Heart left ventricle (tissue), 13 donors: ENCODE measurements around the gene METTL17.

Experiments used
- POLR2A ChIP-seq, 2 donors: fragments of 450-650 bp; IDR thresholded peaks; one replicate each; pipeline ENCODE4 v1.6.1; 2017; ENCODE audit warnings: antibody characterized with exemption in 2 of 2, mild to moderate bottlenecking in 2 of 2, moderate library complexity in 2 of 2
- TF ChIP-seq, protein P1 (sequence below), 12 donors: fragments of 200-600 bp; sonication (generic) in 4 of 12; IDR thresholded peaks; one replicate each; pipeline versions ENCODE4 v1.5.0 to v1.8.0; 2018 to 2022; ENCODE audit warnings: antibody characterized with exemption in 12 of 12, mild to moderate bottlenecking in 5 of 12
- donor health status: ischemic (EF 13 %, LVEDD 7.1; RV severe dilation, severe dysfunction).
- donor health status: DM: no; HTN: yes; CAD: no.
- donor health status: DM: no; HTN: no; CAD: no.
- donor health status: ischemic (EF 25% LVEDD 6.9; RV normal size, moderate dysfunction).
- donor health status: ischemic (EF 25% LVEDD 5.7; RV mildly dilated, moderate dysfunction).
- donor health status: ischemic (EF 35%, LVEDD 5.7; RV mildly dilated, moderate dysfunction).
- donor health status: nonischemic (EF 11% LVEDD 7.7; RV severe dilation, severe dysfunction).
- donor health status: DM: yes; HTN: yes; CAD: no.
- donor health status: PGD.
- donor health status: ischemic (EF 29% LVEDD 5.4; RV normal size, mild dysfunction).
- donor health status: nonischemic (EF 23%, LVEDD 6.1; RV moderate dilation, normal function).

DNA sequence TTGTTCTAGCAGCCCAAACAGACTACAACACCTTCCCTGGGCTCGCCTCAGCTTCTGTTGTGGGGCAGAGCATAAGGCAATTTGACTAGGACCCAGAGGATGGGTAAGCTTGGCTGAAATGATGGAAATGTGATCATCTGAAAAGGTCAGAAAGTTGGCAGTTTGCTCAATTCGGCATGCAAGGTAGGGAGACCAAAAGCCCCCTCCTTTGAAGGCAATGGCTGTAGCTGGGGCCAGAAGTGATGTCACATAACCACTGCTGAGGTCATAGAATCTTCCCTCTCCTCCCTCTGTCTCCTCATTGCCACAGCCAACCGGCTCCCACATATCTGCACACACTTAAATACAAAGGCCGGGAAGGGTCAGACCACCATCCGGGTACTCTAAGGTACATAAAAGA lies 40.1 kb downstream of the METTL17 start, which contains the start of gene TPPP2:
- TF ChIP-seq, protein P1, sequence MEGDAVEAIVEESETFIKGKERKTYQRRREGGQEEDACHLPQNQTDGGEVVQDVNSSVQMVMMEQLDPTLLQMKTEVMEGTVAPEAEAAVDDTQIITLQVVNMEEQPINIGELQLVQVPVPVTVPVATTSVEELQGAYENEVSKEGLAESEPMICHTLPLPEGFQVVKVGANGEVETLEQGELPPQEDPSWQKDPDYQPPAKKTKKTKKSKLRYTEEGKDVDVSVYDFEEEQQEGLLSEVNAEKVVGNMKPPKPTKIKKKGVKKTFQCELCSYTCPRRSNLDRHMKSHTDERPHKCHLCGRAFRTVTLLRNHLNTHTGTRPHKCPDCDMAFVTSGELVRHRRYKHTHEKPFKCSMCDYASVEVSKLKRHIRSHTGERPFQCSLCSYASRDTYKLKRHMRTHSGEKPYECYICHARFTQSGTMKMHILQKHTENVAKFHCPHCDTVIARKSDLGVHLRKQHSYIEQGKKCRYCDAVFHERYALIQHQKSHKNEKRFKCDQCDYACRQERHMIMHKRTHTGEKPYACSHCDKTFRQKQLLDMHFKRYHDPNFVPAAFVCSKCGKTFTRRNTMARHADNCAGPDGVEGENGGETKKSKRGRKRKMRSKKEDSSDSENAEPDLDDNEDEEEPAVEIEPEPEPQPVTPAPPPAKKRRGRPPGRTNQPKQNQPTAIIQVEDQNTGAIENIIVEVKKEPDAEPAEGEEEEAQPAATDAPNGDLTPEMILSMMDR (IDR thresholded peaks at IDR 0.05), result no peak
- TF ChIP-seq POLR2A (IDR thresholded peaks at IDR 0.05), result no peak
